ENCODE data around the gene CGN. TPM values are rescaled to one million over a fixed set of nuclear protein-coding genes. Genes with fewer than 3 reads are reported as not detected.
A peak's percentile ranks its signal among the peaks of the same experiment; 100 is the strongest.

The CGN gene
- total RNA-seq, 6 experiments from 2014 or later: 0.17 to 0.28 (median 0.21) TPM

GRCh38 chr1:151547119-151547899 is 36.1 kb downstream of the CGN start:
- peak overlapping the region; percentile 89 for H3K27ac Mint-ChIP-seq
- peak; percentile 89 for DNase-seq
- H3K4me1 Mint-ChIP-seq (ENCODE audit: low read depth): peaks cover 62% of the 10 kb centered on the region
- TF ChIP-seq CTCF (IDR thresholded peaks at IDR 0.05): no peak
- no peaks in the 10 kb centered on the region for H3K9me3 Mint-ChIP-seq
- H3K36me3 Mint-ChIP-seq (ENCODE audit: low read depth): peaks cover 6% of the 10 kb centered on the region; the same call in 1 of the 2 replicates
- peak overlapping the region; percentile 85 for H3K4me3 Mint-ChIP-seq
- peaks cover 1% of the 10 kb centered on the region; the same call in 1 of the 2 replicates for H3K27me3 Mint-ChIP-seq (ENCODE audit: insufficient read depth)

GRCh38 chr1:151547900-151548230 is 36.7 kb downstream of the CGN start:
- Mint-ChIP-seq H3K27ac (peak overlapping the region; percentile 89; the same call in 1 of the 2 replicates), H3K27me3 (ENCODE audit: insufficient read depth) (peaks cover 1% of the 10 kb centered on the region; the same call in 1 of the 2 replicates), H3K4me3 (peak overlapping the region; percentile 85), H3K36me3 (ENCODE audit: low read depth) (peaks cover 6% of the 10 kb centered on the region; the same call in 1 of the 2 replicates), H3K4me1 (ENCODE audit: low read depth) (peaks cover 57% of the 10 kb centered on the region), H3K9me3 (no peaks in the 10 kb centered on the region)
- TF ChIP-seq CTCF (IDR thresholded peaks at IDR 0.05): no peak
- DNase-seq: no peak

- Mint-ChIP-seq H3K4me1 (ENCODE audit: low read depth) (peaks cover 57% of the 10 kb centered on the region), H3K27ac (peak overlapping the region; percentile 82), H3K36me3 (ENCODE audit: low read depth) (peaks cover 6% of the 10 kb centered on the region; the same call in 1 of the 2 replicates), H3K27me3 (ENCODE audit: insufficient read depth) (peaks cover 1% of the 10 kb centered on the region; the same call in 1 of the 2 replicates), H3K4me3 (peak overlapping the region; percentile 64), H3K9me3 (no peaks in the 10 kb centered on the region)
- DNase-seq: no peak
- TF ChIP-seq CTCF (IDR thresholded peaks at IDR 0.05): no peak
Observed at GRCh38 chr1:151549199-151549598, 38.0 kb downstream of the CGN start.

GRCh38 chr1:151553659-151554058 is 42.5 kb downstream of the CGN start:
- DNase-seq: peak; percentile 53
- Mint-ChIP-seq H3K36me3 (ENCODE audit: low read depth) (no peaks in the 10 kb centered on the region), H3K4me1 (ENCODE audit: low read depth) (peaks cover 22% of the 10 kb centered on the region), H3K27me3 (ENCODE audit: insufficient read depth) (peaks cover 2% of the 10 kb centered on the region; the same call in 1 of the 2 replicates), H3K9me3 (no peaks in the 10 kb centered on the region), H3K4me3 (no peak overlapping the region), H3K27ac (no peak overlapping the region)
- no peak for TF ChIP-seq CTCF (IDR thresholded peaks at IDR 0.05)

- TF ChIP-seq CTCF (IDR thresholded peaks at IDR 0.05): no peak
- no peak overlapping the region for H3K4me3 Mint-ChIP-seq
- H3K27ac Mint-ChIP-seq: no peak overlapping the region
- peaks cover 2% of the 10 kb centered on the region; the same call in 1 of the 2 replicates for H3K27me3 Mint-ChIP-seq (ENCODE audit: insufficient read depth)
- DNase-seq: no peak
- no peaks in the 10 kb centered on the region for H3K9me3 Mint-ChIP-seq
- peaks cover 10% of the 10 kb centered on the region for H3K4me1 Mint-ChIP-seq (ENCODE audit: low read depth)
- H3K36me3 Mint-ChIP-seq (ENCODE audit: low read depth): no peaks in the 10 kb centered on the region; the same call in 1 of the 2 replicates
Observed at GRCh38 chr1:151556052-151556451, 44.9 kb downstream of the CGN start.
